H1 (cell line): ENCODE measurements around the gene TMEM51. TPM values are rescaled to one million over a fixed set of nuclear protein-coding genes. Genes with fewer than 3 reads are reported as not detected.

Experiments used
- CTCF ChIA-PET: fragments of 300-600 bp; sonication (Branson Sonifier 250); formaldehyde crosslinking; loops from one replicate; lab custom pipeline; 2021; ENCODE audit not compliant: partially characterized antibody; lab: Charles Lee
- POLR2A ChIA-PET: fragments of 300-600 bp; sonication (Branson Sonifier 250); formaldehyde crosslinking; loops from one replicate; lab custom pipeline; 2021; ENCODE audit warnings: inconsistent platforms; ENCODE audit not compliant: partially characterized antibody; lab: Charles Lee
- DNase-seq, 2 experiments: peaks; one replicate each; pipeline versions ENCODE4 v3.0.0 to v3.0.0-alpha.2; 2010 to 2022; ENCODE audit warnings: low spot score in 2 of 2, low read depth in 1 of 2, mixed read lengths in 1 of 2
- FAIRE-seq: peaks from 2 replicates; lab custom pipeline; 2011; peaks lifted over from hg19 to GRCh38; lab: Jason Lieb, UNC
- H2AFZ ChIP-seq: 2 replicates; pipeline ENCODE4 v1.8.1; 2012; ENCODE audit warnings: low read length, inconsistent platforms
- H2AK5ac ChIP-seq: 2 replicates; pipeline ENCODE4 v1.6.1; 2013; ENCODE audit warnings: low read depth, low read length
- H2BK120ac ChIP-seq: replicated peaks from 2 replicates; pipeline ENCODE3; 2013; ENCODE audit warnings: low read depth, low read length, inconsistent platforms
- H2BK12ac ChIP-seq: 2 replicates; pipeline ENCODE4 v1.6.1; 2013; ENCODE audit warnings: low read depth, low read length
- H2BK15ac ChIP-seq: 2 replicates; pipeline ENCODE4 v1.6.1; 2013; ENCODE audit warnings: low read length
- H2BK20ac ChIP-seq: 2 replicates; pipeline ENCODE4 v1.6.1; 2013; ENCODE audit warnings: low read length
- H2BK5ac ChIP-seq: 2 replicates; pipeline ENCODE4 v1.6.1; 2013; ENCODE audit warnings: low read depth, low read length
- H3K14ac ChIP-seq: 2 replicates; pipeline ENCODE4 v1.6.1; 2013; ENCODE audit warnings: inconsistent platforms; ENCODE audit not compliant: insufficient read length
- H3K18ac ChIP-seq: 2 replicates; pipeline ENCODE4 v1.6.1; 2013; ENCODE audit warnings: low read length; ENCODE audit errors: extremely low read depth
- H3K23ac ChIP-seq: 2 replicates; pipeline ENCODE4 v1.6.1; 2013; ENCODE audit warnings: inconsistent platforms; ENCODE audit not compliant: insufficient read length
- H3K23me2 ChIP-seq: 2 replicates; pipeline ENCODE4 v1.6.1; 2013; ENCODE audit warnings: low read depth, low read length
- H3K27ac ChIP-seq: 2 replicates; pipeline ENCODE4 v1.6.1; 2011; ENCODE audit warnings: low read depth, low read length, inconsistent platforms
- H3K27me3 ChIP-seq, 4 experiments: replicated peaks in 1 of 4; 1 replicate in 1 of 4; 2 replicates in 3 of 4; pipeline versions ENCODE4 v1.6.1 to v1.8.1; 2011 to 2013; ENCODE audit warnings: low read length in 3 of 4, mild to moderate bottlenecking in 3 of 4, inconsistent platforms in 2 of 4, mixed read lengths in 2 of 4, moderate library complexity in 1 of 4; ENCODE audit not compliant: control insufficient read depth in 3 of 4, insufficient read depth in 3 of 4; ENCODE audit errors: extremely low read depth in 1 of 4
- H3K36me3 ChIP-seq, 4 experiments: 2 replicates each; pipeline versions ENCODE4 v1.6.1 to v1.8.1; 2011 to 2013; ENCODE audit warnings: mild to moderate bottlenecking in 4 of 4, low read length in 3 of 4, moderate library complexity in 2 of 4, control low read depth in 1 of 4, inconsistent platforms in 1 of 4; ENCODE audit not compliant: insufficient read depth in 4 of 4, control insufficient read depth in 2 of 4
- H3K4ac ChIP-seq: replicated peaks from 2 replicates; pipeline ENCODE3; 2013; ENCODE audit warnings: low read length, low read depth, mixed read lengths, inconsistent platforms; ENCODE audit not compliant: insufficient read length
- H3K4me1 ChIP-seq, 4 experiments: replicated peaks in 1 of 4; 1 replicate in 1 of 4; 2 replicates in 3 of 4; pipeline versions ENCODE4 v1.6.1 to v1.8.1; 2011 to 2013; ENCODE audit warnings: low read length in 3 of 4, inconsistent platforms in 2 of 4, mixed read lengths in 1 of 4; ENCODE audit not compliant: insufficient read depth in 4 of 4, control insufficient read depth in 3 of 4
- H3K4me2 ChIP-seq, 2 experiments: 2 replicates each; pipeline versions ENCODE4 v1.6.1 to v1.8.1; 2011 to 2013; ENCODE audit warnings: low read depth in 2 of 2, low read length in 2 of 2, control low read depth in 1 of 2, inconsistent platforms in 1 of 2, mild to moderate bottlenecking in 1 of 2; ENCODE audit not compliant: insufficient read depth in 1 of 2
- H3K4me3 ChIP-seq, 4 experiments: fragments of 200-600, 300-600 bp in 1 of 4; sonication (generic), shearing (Covaris generic), sonication (Bioruptor Twin) in 1 of 4; 2 replicates each; pipeline versions ENCODE4 v1.5.1 to v1.8.1; 2011 to 2016; ENCODE audit warnings: low read length in 4 of 4, low read depth in 3 of 4, control low read depth in 2 of 4, inconsistent platforms in 2 of 4, mild to moderate bottlenecking in 2 of 4, mixed read lengths in 1 of 4, moderate library complexity in 1 of 4; ENCODE audit not compliant: insufficient read depth in 2 of 4; ENCODE audit errors: extremely low read depth in 1 of 4
- H3K56ac ChIP-seq: replicated peaks from 2 replicates; pipeline ENCODE3; 2013; ENCODE audit warnings: low read depth, mild to moderate bottlenecking, mixed read lengths, low read length, inconsistent platforms; ENCODE audit not compliant: insufficient read length
- H3K79me1 ChIP-seq: 2 replicates; pipeline ENCODE4 v1.6.1; 2013; ENCODE audit warnings: low read depth, low read length, control low read depth
- H3K79me2 ChIP-seq, 2 experiments: 2 replicates each; pipeline versions ENCODE4 v1.6.1 to v1.8.1; 2012 to 2013; ENCODE audit warnings: low read length in 2 of 2, mild to moderate bottlenecking in 2 of 2, inconsistent platforms in 1 of 2; ENCODE audit not compliant: insufficient read depth in 2 of 2, control insufficient read depth in 1 of 2
- H3K9ac ChIP-seq, 4 experiments: replicated peaks in 1 of 4; 1 replicate in 1 of 4; 2 replicates in 3 of 4; pipeline versions ENCODE4 v1.6.1 to v1.8.1; 2011 to 2013; ENCODE audit warnings: low read depth in 3 of 4, low read length in 3 of 4, control low read depth in 2 of 4, mild to moderate bottlenecking in 2 of 4, moderate library complexity in 2 of 4, inconsistent platforms in 1 of 4; ENCODE audit errors: extremely low read depth in 1 of 4
- H3K9me3 ChIP-seq, 2 experiments: 2 replicates each; pipeline versions ENCODE4 v1.6.1 to v1.8.1; 2012 to 2013; ENCODE audit warnings: mild to moderate bottlenecking in 2 of 2, moderate library complexity in 2 of 2, control low read depth in 1 of 2, inconsistent platforms in 1 of 2, low read depth in 1 of 2, low read length in 1 of 2, mixed read lengths in 1 of 2; ENCODE audit not compliant: insufficient read depth in 2 of 2
- H4K20me1 ChIP-seq, 2 experiments: replicated peaks in 1 of 2; 2 replicates each; pipeline versions ENCODE3 to v1.8.1; 2011 to 2013; ENCODE audit warnings: inconsistent platforms in 2 of 2, low read length in 2 of 2, mild to moderate bottlenecking in 1 of 2; ENCODE audit not compliant: insufficient read depth in 2 of 2, control insufficient read depth in 1 of 2
- H4K5ac ChIP-seq: 2 replicates; pipeline ENCODE4 v1.6.1; 2013; ENCODE audit warnings: low read length, low read depth, mixed read lengths, inconsistent platforms; ENCODE audit not compliant: insufficient read length
- H4K8ac ChIP-seq: 2 replicates; pipeline ENCODE4 v1.8.0; 2013; ENCODE audit warnings: mild to moderate bottlenecking, moderate library complexity, low read length, inconsistent platforms; ENCODE audit not compliant: insufficient read depth; ENCODE audit errors: extremely low read depth
- H4K91ac ChIP-seq: replicated peaks from 2 replicates; pipeline ENCODE3; 2013; ENCODE audit warnings: low read length, mixed read lengths, inconsistent platforms; ENCODE audit not compliant: insufficient read length
- CHD1 ChIP-seq: IDR thresholded peaks from 2 replicates; pipeline ENCODE4 v1.6.1; 2012; ENCODE audit warnings: low read depth, low read length, improper control_type of control experiment
- GTF2F1 ChIP-seq: IDR thresholded peaks from 2 replicates; pipeline ENCODE4 v1.6.1; 2012; ENCODE audit warnings: low read depth, low read length, improper control_type of control experiment, borderline replicate concordance
- JUN ChIP-seq: IDR thresholded peaks from 2 replicates; pipeline ENCODE4 v1.6.1; 2011; ENCODE audit warnings: low read depth, mild to moderate bottlenecking, improper control_type of control experiment, low read length
- KDM5A ChIP-seq: fragments of 200-600 bp; IDR thresholded peaks from 2 replicates; pipeline ENCODE4 v1.7.1; 2012; ENCODE audit warnings: mild to moderate bottlenecking, low read length, inconsistent platforms, mixed read lengths
- MAFK ChIP-seq: IDR thresholded peaks from 2 replicates; pipeline ENCODE4 v1.6.1; 2012; ENCODE audit warnings: low read depth, mild to moderate bottlenecking, improper control_type of control experiment, low read length
- PHF8 ChIP-seq: fragments of 200-600 bp; sonication (generic); conservative IDR thresholded peaks from 2 replicates; pipeline ENCODE4 v1.7.1; 2012; ENCODE audit warnings: low read depth, mild to moderate bottlenecking, inconsistent platforms, low read length, moderate library complexity
- POLR2AphosphoS5 ChIP-seq: IDR thresholded peaks from 2 replicates; pipeline ENCODE4 v1.6.1; 2011; ENCODE audit warnings: low read depth, low read length
- RNF2 ChIP-seq: fragments of 200-900, 300-1000 bp; sonication (generic); IDR thresholded peaks from 2 replicates; pipeline ENCODE4 v1.7.1; 2016; ENCODE audit warnings: borderline replicate concordance, low read depth, mild to moderate bottlenecking, antibody characterized with exemption, low read length; ENCODE audit not compliant: poor library complexity, severe bottlenecking; ENCODE audit errors: missing control alignments
- SIX5 ChIP-seq: IDR thresholded peaks from 2 replicates; pipeline ENCODE4 v1.6.1; 2011; ENCODE audit warnings: mild to moderate bottlenecking, low read depth, low read length
- WGBS, 2 experiments: shearing (Covaris generic) in 1 of 2; methylation state at CpG; one replicate each; pipeline versions ENCODE4 v1.1.6 to v1.1.7; 2013 to 2015; ENCODE audit warnings: low lambda C conversion rate in 2 of 2, mixed read lengths in 2 of 2, inconsistent platforms in 1 of 2, low coverage in 1 of 2, missing lambda C conversion rate in 1 of 2; ENCODE audit not compliant: insufficient replicate concordance in 2 of 2, insufficient coverage in 1 of 2, insufficient read length in 1 of 2; ENCODE audit errors: extremely low coverage in 1 of 2, missing lambda C conversion rate in 1 of 2; 5-methylcytosine and 5-hydroxymethylcytosine counted together
- polyA plus RNA-seq, 7 experiments: library from polyadenylated mRNA; depleted of rRNA in 3 of 7; stranded (reverse) in 5 of 7; unstranded in 2 of 7; fragments of >200 nt in 5 of 7; fragments of 200-250 nt in 2 of 7; gene quantifications; 1 replicate in 5 of 7; 2 replicates in 1 of 7; 4 replicates in 1 of 7; pipeline versions ENCODE4 v1.2.1 to v1.2.3, GENCODE V29; 2011 to 2013; ENCODE audit warnings: missing spikeins in 2 of 7, mixed read lengths in 2 of 7
- total RNA-seq: library from RNA; stranded (reverse); fragmentation: NEBNext Ultra II Directional; extraction: Animal tissue kit (Norgen Biotek cat#: 25700); gene quantifications from 2 replicates; pipeline ENCODE4 v1.2.1, GENCODE V29; 2021
- TF ChIP-seq, protein P1 (sequence below): IDR thresholded peaks from 2 replicates; pipeline ENCODE4 v1.6.1; 2011; ENCODE audit warnings: low read depth, mild to moderate bottlenecking, low read length; ENCODE audit not compliant: insufficient read depth
- TF ChIP-seq, protein P2 (sequence below): IDR thresholded peaks from 2 replicates; pipeline ENCODE4 v1.6.1; 2012; ENCODE audit warnings: low read length, inconsistent platforms

Gene TMEM51
- total and polyA plus RNA-seq, 2 of the 8 experiments (the other 6 are each of a cell fraction or from before 2014, with no cell fraction given), result 9.9 to 10.7 TPM

GRCh38 chr1:15130607-15131006 lies 22.9 kb upstream of the TMEM51 start:
- Histone ChIP-seq H3K79me1 (no peaks in the 10 kb centered on the region), H2BK20ac (no peak overlapping the region), H3K4me1 (peaks cover 0 to 3% (median 0%) of the 10 kb centered on the region in 4 experiments; a peak in 2 of 7 replicates), H3K56ac (no peak overlapping the region), H2BK120ac (no peak overlapping the region), H2BK15ac (no peak overlapping the region), H3K9me3 (peaks cover 0 to 3% of the 10 kb centered on the region in 2 experiments; a peak in 1 of 4 replicates), H3K79me2 (no peaks in the 10 kb centered on the region), H3K18ac (no peak overlapping the region), H2AK5ac (no peak overlapping the region), H3K36me3 (no peaks in the 10 kb centered on the region), H3K23me2 (no peaks in the 10 kb centered on the region), H3K27me3 (no peaks in the 10 kb centered on the region; a peak in 1 of 7 replicates), H3K9ac (no peak overlapping the region), H2BK5ac (no peak overlapping the region), H4K91ac (no peak overlapping the region), H3K14ac (no peak overlapping the region), H3K27ac (no peak overlapping the region), H3K23ac (no peak overlapping the region), H4K5ac (no peak overlapping the region), H3K4me3 (no peak overlapping the region), H3K4me2 (no peak overlapping the region), H4K20me1 (no peaks in the 10 kb centered on the region), H2BK12ac (no peak overlapping the region), H3K4ac (no peak overlapping the region), H2AFZ (no peak overlapping the region), H4K8ac (no peak overlapping the region)
- WGBS, 2 experiments, result 86% methylated on average over 3 of the region's 3 CpGs; no CpG with 5 or more reads in 1 of the 2 experiments
- CTCF ChIA-PET, result interaction anchor here (1.4 to 4.3 kb wide), 6 partner anchors 11 to 174 kb away, joined by 6 to 49 read pairs (median 8); no protein-coding TSS in a partner anchor
- no peak for DNase-seq
- FAIRE-seq, result no peak
- POLR2A ChIA-PET, result no interaction called here
- TF ChIP-seq GTF2F1 (no peak), KDM5A (no peak), JUN (no peak), SIX5 (no peak), POLR2AphosphoS5 (no peak), MAFK (no peak), CHD1 (no peak), RNF2 (no peak), PHF8 (no peak)
- TF ChIP-seq, protein P1, sequence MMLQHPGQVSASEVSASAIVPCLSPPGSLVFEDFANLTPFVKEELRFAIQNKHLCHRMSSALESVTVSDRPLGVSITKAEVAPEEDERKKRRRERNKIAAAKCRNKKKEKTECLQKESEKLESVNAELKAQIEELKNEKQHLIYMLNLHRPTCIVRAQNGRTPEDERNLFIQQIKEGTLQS, result no peak
- TF ChIP-seq, protein P2, sequence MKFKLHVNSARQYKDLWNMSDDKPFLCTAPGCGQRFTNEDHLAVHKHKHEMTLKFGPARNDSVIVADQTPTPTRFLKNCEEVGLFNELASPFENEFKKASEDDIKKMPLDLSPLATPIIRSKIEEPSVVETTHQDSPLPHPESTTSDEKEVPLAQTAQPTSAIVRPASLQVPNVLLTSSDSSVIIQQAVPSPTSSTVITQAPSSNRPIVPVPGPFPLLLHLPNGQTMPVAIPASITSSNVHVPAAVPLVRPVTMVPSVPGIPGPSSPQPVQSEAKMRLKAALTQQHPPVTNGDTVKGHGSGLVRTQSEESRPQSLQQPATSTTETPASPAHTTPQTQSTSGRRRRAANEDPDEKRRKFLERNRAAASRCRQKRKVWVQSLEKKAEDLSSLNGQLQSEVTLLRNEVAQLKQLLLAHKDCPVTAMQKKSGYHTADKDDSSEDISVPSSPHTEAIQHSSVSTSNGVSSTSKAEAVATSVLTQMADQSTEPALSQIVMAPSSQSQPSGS, result no peak
